NCI-H446 treated with DMSO at 0.1 percent for 48 hours (cell line): ENCODE results near the gene BNIP3.
"Not testable (repeated sequence)": the region's sequence is repeated elsewhere in the genome, so short reads cannot be mapped to it uniquely, and the experiment has no call there.

Experiments used
- DNase-seq: peaks from one replicate; lab custom pipeline; 2025; lab: John Stamatoyannopoulos, UW

The BNIP3 gene

DNA sequence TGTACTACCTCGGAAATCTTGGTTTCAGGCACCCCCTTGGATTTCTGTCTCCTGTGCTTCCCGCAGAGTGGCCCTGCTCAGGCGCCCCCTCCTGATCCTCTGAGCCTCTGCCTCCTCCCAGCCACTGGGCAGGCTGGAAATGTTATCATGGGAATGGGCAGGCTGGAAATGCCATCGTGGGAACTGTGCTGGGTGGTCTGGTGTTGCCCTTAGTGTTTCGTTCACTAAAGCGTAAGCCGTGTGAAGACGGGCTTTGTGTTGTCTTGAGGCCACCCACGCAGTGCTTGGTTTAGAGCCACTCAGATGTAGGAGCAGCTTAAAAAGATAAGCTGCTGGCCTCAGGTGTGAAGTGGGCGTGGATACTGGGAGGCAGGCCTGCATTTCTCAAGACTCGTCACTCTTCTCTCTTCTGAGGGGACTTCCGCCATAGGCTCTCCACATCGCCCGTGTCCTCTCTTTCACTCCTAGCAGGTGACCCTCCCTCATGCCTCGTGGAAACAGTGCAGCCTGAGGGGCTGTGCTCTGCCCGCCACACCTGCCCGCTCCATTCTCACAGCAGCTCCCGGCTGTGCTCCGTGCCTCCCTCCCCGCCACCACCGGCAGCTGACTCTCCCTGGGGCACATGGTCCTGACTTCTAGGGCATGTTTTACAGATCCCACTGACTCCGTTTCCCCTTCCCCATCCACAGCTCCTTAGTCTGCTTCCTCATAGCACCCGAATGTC lies 52.4 kb downstream of the BNIP3 start:
- no peak for DNase-seq

DNA sequence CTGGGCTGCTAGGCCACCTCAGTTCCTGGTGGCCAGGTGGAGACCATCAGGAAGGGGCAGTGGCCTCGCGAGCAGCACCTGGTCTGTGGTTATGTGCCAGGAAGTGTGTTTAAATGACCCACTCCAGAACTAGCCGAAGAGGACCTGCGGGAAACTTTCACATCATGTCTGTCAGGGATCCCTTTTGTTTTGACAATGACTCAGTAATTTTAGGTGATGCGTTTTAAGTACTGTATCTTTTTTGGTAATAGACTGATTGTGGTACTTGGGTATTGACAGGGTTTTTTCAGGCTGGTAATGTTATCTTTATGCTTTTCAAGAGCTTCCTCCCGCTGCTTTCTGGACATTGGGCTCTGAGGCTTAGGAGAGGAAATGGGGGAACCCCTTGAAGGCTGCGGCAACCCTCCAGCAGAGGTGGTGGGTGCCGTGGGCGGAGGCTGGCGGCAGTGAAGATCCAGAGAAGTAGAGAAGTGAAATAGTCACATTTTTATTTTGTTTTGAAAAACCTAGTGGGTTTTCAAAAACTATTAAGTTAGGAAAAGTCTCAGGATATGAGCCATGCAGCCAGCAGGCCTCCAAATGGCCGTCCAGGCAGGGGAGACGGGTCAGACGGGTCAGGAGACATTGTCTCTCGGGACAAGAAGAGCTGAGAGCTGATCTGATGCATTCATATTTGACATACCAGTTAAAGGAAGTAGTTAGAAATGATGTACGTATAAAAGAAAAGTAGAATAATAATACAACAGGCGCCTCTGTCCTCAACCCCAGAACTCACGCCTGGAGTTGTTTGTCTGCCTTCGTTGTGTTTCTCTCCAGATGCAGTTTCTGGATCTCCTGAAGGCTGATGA lies 53.3 kb downstream of the BNIP3 start:
- DNase-seq = no peak

DNA sequence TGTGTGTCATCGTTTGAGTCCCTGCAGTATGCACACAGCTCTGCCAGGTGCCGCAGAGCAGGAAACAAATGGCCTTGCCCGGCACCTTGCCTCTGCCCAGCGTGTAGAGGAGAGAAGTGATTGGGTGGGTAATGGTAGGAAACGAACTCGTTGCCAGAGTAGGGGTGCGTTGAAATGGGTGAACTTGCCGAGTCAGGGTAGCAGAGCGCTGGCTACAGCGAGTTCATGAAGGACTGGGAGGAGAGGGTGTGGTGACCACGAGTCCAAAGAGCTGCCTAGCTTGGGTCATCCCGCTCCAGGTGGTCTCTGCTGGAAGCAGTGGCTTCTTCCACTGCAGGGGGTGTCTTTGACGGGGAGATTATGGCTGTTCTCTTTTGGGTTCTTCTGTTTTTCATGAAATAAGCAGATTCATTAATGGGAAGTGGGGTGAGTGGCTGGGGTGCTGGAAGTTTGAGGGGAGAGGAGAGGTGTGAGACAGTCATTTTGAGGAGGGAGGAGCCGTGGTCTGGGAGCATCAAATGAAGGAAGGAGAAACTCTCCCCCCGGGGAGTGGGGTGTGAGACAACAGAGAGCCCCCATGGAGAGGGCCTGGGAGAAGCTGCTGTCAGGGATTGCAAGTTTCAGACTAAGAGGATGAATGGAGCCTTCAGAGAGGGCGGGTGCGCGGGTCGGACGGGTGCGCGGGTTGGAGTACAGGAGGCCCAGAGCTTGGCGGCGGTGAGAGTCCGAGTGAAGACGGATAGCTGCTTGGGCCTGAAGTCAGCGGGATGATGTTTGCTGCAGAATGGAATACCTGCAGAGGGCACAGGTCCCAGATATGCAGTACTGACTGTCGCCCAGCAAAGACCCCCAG lies 54.8 kb downstream of the BNIP3 start:
- DNase-seq = no peak

DNA sequence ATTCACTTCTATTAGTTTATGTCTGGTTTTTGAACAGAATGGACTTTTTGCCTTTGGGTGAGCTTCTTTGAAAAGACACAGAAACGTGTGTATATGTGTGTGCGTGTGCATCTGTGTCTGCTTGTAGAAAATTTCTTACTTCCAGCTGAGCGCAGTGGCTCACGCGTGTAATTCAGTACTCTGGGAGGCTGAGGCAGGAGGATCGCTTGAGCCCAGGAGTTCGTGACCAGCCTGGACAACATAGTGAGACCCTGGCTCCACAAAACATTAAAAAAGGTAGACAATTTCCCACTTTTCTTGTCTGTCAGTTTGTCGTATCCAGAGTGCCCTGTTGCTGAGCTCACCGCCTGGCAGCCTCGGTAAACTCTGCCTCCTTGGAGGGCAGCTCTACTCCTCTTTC lies 55.5 kb downstream of the BNIP3 start:
- DNase-seq = no peak

DNA sequence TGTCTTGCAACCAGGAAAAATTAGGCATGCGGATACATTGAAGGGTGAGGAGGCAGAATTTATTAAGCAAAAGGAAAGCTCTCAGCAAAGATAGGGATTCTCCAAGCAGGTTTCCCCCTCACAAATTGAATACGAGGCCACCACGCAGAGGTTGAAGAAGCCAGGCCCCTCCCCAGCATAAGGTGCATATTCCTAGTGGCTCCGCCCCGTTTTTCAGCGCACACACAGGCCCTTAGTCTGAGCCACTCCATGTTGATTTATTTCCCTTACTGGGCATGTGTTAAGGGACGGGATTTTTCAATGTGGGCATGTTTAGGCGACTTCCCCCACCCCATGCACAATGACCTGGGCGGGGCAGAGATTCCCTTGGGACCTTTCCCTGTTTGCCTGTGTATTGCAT lies 56.0 kb downstream of the BNIP3 start:
- no peak for DNase-seq

DNA sequence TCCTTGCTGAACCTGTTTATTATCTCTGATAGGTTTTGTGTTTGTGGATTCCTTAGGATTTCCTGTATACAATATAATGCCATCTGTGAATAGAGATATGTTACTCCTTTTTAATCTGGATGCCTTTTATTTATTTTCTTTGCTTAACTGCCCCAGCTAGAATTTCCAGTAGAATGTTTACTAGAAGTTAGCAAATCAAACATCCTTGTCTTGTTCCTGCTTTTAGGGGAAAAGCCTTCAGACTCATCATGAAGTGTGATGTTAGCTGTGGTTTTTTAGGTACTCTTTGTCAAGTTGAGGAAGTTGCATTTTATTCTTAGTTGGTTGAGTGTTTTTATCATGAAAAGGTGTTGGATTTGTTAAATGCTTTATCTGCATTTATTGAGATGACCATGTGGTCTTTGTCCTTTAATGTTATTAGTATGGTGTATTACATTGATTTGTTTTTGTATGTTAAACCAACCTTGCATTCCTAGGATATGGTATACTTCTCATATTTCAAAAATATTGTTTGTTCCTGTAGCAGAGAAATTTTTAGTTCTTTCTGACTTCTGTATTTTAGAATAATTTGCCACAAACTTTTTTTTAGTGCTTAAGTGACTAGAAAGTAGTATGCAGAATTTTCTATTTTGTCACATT lies 56.6 kb downstream of the BNIP3 start:
- DNase-seq = no peak

DNA sequence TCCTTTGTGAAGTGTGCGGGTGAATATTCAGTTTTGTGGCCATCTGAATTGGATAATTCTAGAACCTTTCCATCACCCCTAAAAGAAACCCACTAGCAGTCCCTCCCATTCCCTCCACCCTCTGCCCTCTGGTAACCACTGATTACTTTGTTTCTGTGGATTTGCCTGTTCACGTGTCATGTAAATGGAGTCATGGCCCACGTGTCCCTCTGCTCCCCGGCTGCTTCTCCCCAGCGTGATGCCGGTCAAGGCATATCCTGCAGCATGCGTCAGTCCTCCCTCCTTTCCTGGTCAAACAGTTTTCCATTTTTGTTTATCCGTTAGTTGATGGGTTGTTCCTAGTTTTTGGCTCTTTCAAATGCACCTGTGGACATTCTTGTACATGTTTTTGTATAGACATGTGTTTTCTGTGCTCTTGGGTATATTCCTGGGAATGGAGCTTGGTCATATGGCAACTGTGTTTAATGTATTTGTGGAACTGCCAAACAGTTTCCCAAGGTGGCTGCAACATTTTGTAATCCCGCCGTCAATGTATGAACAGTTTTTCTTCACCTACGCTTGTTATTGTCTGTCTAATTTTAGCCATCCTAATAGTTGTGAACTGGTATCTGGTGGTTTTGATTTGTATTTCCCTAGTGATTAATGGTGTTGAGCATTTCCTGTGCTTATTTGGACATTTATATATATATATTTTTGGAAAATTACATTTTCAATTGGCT lies 58.5 kb downstream of the BNIP3 start:
- DNase-seq = no peak

DNA sequence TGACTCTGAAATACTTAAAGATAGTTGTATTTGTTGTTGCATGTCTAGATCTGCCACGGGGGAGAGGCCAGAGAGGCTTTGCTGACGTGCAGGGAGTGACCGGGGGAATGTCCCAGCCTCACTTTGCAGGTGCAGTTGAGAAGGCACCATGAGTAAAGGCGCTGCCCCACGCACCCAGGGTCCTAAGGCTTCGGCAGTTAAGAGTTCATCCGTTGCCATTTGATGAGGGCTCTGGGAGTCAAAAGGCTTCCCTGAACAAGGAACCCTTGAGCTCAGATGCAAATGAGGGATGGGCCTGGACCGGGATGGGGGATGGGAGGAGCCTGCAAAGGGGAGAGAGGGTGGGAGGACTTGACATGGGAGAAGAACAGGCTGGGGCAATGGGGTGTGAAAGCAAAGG lies 60.5 kb downstream of the BNIP3 start:
- no peak for DNase-seq

DNA sequence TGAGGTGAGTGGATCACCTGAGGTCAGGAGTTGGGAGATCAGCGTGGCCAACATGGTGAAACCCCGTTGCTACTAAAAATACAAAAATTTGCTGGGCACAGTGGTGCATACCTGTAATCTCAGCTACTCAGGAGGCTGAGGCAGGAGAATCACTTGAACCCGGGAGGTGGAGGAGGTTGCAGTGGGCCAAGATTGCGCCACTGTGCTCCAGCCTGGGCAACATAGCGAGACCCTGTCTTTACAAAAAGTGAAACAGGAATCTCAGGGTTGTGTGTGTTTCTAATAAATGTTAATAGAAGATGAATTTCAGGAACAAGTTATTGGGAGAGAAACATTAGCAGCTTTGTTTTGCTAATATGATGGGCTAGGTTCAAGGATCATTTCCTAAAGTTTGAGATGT lies 61.0 kb downstream of the BNIP3 start:
- DNase-seq = no peak

DNA sequence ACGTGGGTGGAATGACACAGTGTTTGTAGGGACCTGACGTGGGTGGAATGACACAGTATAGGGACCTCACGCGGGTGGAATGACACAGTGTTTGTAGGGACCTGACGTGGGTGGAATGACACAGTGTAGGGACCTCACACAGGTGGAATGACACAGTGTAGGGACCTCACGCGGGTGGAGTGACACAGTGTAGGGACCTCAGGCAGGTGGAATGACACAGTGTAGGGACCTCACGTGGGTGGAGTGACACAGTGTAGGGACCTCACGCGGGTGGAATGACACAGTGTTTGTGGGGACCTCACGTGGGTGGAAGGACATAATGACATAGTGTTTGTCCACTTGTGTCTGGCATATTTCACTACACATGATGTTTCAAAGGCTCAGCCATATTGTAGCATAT lies 61.6 kb downstream of the BNIP3 start:
- DNase-seq = no peak

DNA sequence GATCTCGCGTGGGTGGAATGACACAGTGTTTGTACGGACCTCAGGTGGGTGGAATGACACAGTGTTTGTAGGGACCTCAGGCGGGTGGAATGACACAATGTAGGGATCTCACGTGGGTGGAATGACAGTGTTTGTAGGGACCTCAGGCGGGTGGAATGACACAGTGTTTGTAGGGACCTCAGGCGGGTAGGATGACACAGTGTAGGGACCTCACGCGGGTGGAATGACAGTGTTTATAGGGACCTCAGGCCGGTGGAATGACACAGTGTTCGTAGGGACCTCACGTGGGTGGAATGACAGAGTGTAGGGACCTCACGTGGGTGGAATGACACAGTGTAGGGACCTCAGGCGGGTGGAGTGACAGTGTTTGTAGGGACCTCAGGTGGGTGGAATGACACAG lies 62.3 kb downstream of the BNIP3 start:
- DNase-seq = not testable (repeated sequence)
